ENCODE measurements around the gene MAP4K5. TPM values are rescaled to one million over a fixed set of nuclear protein-coding genes. Genes with fewer than 3 reads are reported as not detected.

Gene MAP4K5
- polyA plus RNA-seq, 2 of the 4 experiments (the other 2 are of a cell fraction): 18.7 to 30.8 TPM

GRCh38 chr14:50534416-50534815 lies 2.0 kb upstream of the MAP4K5 start:
- no peak for FAIRE-seq
- no peak overlapping the region for H3K27ac ChIP-seq
- no peak overlapping the region for H3K4me2 ChIP-seq

DNA sequence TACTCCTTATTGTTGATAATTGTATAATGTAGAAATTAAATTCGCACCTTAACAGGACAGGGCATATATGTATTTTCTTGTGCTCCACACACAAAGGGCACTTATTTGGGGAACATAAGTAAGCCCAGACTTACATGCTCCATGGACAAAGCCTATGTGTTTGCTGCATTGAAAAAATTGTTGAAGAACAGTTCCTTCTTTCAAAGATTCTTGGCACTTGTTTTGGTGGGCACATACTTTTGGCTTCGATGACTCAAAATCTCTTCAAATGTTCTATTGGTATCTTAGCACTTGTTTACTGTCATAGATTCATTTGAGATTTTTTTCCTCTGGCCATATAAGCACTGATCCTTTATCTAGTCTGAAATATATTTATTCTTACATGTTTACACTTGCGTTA lies 1.4 kb upstream of the MAP4K5 start:
- Histone ChIP-seq H3K4me1 (peaks cover 28% of the 10 kb centered on the region), H3K9me3 (no peaks in the 10 kb centered on the region), H3K4me2 (no peak overlapping the region), H3K27ac (no peak overlapping the region), H3K4me3 (no peak overlapping the region)
- TF ChIP-seq, protein P1, sequence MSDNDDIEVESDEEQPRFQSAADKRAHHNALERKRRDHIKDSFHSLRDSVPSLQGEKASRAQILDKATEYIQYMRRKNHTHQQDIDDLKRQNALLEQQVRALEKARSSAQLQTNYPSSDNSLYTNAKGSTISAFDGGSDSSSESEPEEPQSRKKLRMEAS (IDR thresholded peaks at IDR 0.05): no peak
- TF ChIP-seq ZSCAN20 (CRISPR knock-in tag; IDR thresholded peaks at IDR 0.05): no peak
- no peak for TF ChIP-seq TFCP2L1 (CRISPR knock-in tag; IDR thresholded peaks at IDR 0.05)
- no peak for TF ChIP-seq PBX3 (IDR thresholded peaks at IDR 0.05)
- TF ChIP-seq RAD21 (conservative IDR thresholded peaks at IDR 0.05 in 1 of 2, IDR thresholded peaks at IDR 0.05 in 1 of 2): no peak
- no peak for TF ChIP-seq POLR2A (IDR thresholded peaks at IDR 0.05; ENCODE audit: low read length)
- TF ChIP-seq CTCF (IDR thresholded peaks at IDR 0.05): no peak
- TF ChIP-seq FOSL2 (IDR thresholded peaks at IDR 0.05): no peak
- TF ChIP-seq FOSL2 (CRISPR knock-in tag; IDR thresholded peaks at IDR 0.05): no peak
- TF ChIP-seq HMGXB4 (CRISPR knock-in tag; IDR thresholded peaks at IDR 0.05; ENCODE audit: borderline replicate concordance): no peak
- TF ChIP-seq JUNB (IDR thresholded peaks at IDR 0.05): no peak
- TF ChIP-seq FOXS1 (CRISPR knock-in tag; IDR thresholded peaks at IDR 0.05): no peak
- DNase-seq (ENCODE audit: low read depth in 1 of 2, low spot score in 1 of 2) (no peak), FAIRE-seq (no peak), ATAC-seq (no peak)
- 89% methylated on average over 3 of the region's 3 CpGs for WGBS (ENCODE audit: missing lambda C conversion rate)
- CTCF ChIA-PET: no interaction called here
- POLR2A ChIA-PET: no interaction called here

More at GRCh38 chr14:50534416-50534815, 2.0 kb upstream of the MAP4K5 start:
- ChIA-PET POLR2A (no interaction called here), CTCF (no interaction called here)
- H3K4me3 ChIP-seq: no peak overlapping the region
- H3K9me3 ChIP-seq: no peaks in the 10 kb centered on the region
- TF ChIP-seq, protein P2, sequence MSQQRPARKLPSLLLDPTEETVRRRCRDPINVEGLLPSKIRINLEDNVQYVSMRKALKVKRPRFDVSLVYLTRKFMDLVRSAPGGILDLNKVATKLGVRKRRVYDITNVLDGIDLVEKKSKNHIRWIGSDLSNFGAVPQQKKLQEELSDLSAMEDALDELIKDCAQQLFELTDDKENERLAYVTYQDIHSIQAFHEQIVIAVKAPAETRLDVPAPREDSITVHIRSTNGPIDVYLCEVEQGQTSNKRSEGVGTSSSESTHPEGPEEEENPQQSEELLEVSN (IDR thresholded peaks at IDR 0.05; ENCODE audit: borderline replicate concordance, low read depth): no peak
- no peak for TF ChIP-seq TP53 (CRISPR knock-in tag; IDR thresholded peaks at IDR 0.05)
- TF ChIP-seq TFCP2L1 (CRISPR knock-in tag; IDR thresholded peaks at IDR 0.05): no peak
- no peak for TF ChIP-seq HEYL (CRISPR knock-in tag; IDR thresholded peaks at IDR 0.05)
- no peak for TF ChIP-seq MAZ (IDR thresholded peaks at IDR 0.05; ENCODE audit: borderline replicate concordance, low read depth, low read length)
- TF ChIP-seq CHD2 (IDR thresholded peaks at IDR 0.05; ENCODE audit: low read length, partially characterized antibody): no peak
- no peak for TF ChIP-seq USF2 (IDR thresholded peaks at IDR 0.05)
- TF ChIP-seq NFE2L2 (conservative IDR thresholded peaks at IDR 0.05; ENCODE audit: low read length): no peak
- TF ChIP-seq HOXB5 (CRISPR knock-in tag; IDR thresholded peaks at IDR 0.05): no peak
- TF ChIP-seq GATA3 (IDR thresholded peaks at IDR 0.05; ENCODE audit: borderline replicate concordance): no peak
- TF ChIP-seq HDAC2 (IDR thresholded peaks at IDR 0.05): no peak
- TF ChIP-seq RAD21 (conservative IDR thresholded peaks at IDR 0.05 in 1 of 2, IDR thresholded peaks at IDR 0.05 in 1 of 2): no peak
- TF ChIP-seq, protein P3, sequence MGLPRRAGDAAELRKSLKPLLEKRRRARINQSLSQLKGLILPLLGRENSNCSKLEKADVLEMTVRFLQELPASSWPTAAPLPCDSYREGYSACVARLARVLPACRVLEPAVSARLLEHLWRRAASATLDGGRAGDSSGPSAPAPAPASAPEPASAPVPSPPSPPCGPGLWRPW (IDR thresholded peaks at IDR 0.05): no peak
- WGBS (ENCODE audit: missing lambda C conversion rate): 42% methylated on average over 3 of the region's 3 CpGs
- no peak for DNase-seq (ENCODE audit: low read depth in 1 of 2, low spot score in 1 of 2)
- H3K4me1 ChIP-seq: peaks cover 24% of the 10 kb centered on the region
- no peak for ATAC-seq

All from A549 (cell line).